NCI-H774 (cell line): ENCODE data around the gene MICALL2.

ENCODE experiments used
- DNase-seq: peaks from one replicate; lab custom pipeline; 2025; lab: John Stamatoyannopoulos, UW

MICALL2 gene

DNA sequence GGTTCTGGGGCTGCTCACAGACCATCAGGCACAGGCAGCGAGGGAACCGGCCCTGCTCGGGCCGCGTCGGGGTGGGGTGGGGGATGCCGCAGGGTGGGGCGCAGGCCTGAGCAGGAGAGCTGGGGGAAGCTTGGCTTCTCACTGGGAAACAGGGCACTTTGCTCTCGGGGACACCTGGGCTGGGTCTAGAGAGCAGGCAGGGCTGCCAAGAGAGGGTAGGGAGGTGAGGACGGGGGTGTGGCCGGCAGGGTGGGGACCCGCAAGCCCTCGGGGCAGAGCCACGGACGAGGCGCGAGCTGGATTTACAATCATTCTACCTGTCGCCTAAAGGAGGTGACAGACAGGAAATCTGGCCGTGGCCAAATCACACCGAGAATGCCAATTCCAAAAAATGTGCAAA lies 33.9 kb upstream of the MICALL2 start:
- no peak for DNase-seq

DNA sequence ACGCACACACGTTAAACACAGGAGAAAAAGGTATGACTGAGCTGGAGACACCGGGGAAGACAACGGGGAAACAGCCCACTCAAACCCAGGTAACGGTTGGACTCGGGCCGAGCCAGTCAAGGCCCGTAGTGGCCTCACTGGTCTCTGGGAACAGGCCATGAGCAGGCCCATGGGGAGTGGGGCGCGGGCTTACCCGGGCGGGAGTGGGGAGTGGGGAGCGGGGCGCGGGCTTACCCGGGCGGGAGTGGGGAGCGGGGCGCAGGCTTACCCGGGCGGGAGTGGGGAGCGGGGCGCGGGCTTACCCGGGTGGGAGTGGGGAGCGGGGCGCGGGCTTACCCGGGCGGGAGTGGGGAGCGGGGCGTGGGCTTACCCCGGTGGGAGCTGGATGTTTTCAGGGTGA lies 33.4 kb upstream of the MICALL2 start:
- DNase-seq: no peak

DNA sequence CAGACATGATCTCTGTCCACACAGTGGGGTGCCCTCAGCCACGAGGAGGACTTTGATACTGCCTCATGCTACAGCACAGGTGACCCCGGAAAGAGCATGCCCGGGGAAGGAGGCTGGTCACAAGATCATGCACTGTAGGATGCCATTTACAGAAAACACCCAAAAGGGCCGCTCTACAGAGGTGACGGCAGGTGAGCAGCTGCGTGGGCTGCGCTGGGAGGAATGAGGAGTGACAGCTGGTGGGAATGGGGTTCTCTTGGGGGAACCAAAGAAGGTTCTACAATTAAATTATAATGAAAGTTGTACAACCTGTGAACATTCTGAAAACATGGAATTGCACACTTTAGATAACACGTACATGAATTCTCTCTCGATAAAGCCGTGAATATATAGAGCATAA lies 33.0 kb upstream of the MICALL2 start:
- DNase-seq: no peak

DNA sequence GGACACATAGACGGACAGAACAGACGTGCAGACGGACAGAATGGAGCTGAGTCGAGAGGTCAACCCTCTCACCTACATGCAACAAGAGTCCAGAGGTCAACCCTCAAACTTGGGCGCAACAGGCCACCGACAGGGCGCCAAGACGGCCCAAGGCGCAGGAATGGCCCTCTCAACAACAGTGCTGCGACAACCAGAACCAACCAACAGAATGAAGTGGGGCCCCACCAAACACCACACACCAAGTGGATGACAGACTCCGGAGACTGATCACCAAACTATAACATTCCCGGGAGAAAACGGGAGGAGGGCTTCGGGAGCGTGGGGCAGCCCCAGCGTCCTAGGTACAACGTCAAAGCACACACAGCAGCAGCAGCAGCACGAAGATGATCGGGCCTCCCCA lies 31.6 kb upstream of the MICALL2 start:
- DNase-seq: no peak

- no peak for DNase-seq
These were observed 30.1 kb upstream of the MICALL2 start for GRCh38 chr7:1489336-1489735.

DNA sequence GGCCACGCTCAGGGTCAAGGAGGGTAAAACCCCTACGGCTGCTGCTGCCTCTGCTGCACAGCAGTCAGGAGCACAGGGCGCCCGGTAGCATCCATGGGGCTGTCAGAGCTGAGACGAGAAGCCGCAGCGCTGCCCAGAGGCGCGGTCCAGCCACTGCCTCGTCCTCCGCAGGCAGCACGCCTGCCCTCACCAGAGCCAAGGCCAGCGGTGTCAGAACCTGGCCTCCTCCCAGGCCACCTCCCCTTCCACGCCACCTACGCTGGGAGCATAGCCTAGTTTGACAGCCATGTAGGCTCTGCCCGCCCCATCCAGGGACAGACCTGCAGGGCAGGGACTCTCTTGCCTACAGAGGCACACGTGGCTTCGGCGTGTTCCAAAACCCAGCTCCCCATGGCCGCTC lies 28.7 kb upstream of the MICALL2 start:
- no peak for DNase-seq

DNA sequence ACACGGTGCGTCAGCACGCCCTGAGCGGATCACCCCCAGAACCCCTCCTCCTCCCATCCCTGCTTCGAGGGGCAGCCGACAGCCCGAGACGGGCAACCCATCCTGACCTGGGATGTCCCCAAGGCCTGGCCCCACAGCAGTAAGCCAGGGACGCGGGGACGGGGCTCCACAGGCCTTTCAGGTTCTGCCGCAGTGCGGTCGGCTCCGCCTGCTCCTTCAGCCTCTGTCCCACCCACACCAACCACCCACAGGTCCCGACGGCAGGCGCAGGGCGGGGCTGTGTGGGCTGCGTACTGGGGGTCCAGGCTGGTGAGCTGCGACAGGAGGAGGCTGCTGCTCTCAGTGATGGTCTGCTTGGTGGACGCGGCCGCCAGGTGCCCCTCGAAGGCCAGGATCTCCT lies 28.2 kb upstream of the MICALL2 start:
- DNase-seq: no peak

GRCh38 chr7:1486571-1486970 lies 27.3 kb upstream of the MICALL2 start:
- no peak for DNase-seq

- DNase-seq: no peak
These were observed 25.9 kb upstream of the MICALL2 start for GRCh38 chr7:1485156-1485555.

- no peak for DNase-seq
These were observed 25.3 kb upstream of the MICALL2 start for GRCh38 chr7:1484569-1484968.

- no peak for DNase-seq
These were observed 24.6 kb upstream of the MICALL2 start for GRCh38 chr7:1483536-1484505.

GRCh38 chr7:1483079-1483478 lies 23.8 kb upstream of the MICALL2 start:
- no peak for DNase-seq

- DNase-seq: no peak
These were observed 22.0 kb upstream of the MICALL2 start for GRCh38 chr7:1481300-1481699.

DNA sequence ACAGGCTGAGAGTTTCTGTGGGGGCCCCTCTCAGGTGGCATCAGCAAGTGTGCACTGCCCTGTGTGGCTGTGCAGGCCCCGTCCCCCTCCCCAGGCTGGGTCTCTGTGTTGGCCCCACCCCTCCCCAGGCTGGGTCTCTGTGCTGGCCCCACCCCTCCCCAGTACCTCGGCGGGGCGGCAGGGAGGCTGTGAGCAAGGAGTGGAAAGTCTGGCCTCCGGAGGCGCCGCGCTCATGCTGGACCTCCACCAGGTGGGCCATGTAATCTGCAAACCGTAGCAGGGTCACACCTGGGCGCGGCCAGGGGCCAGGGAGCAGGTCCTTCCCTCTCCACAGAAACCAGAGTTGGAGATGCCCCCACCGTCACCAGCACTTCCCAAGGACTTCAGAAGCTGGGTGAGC lies 21.4 kb upstream of the MICALL2 start:
- DNase-seq: no peak

DNA sequence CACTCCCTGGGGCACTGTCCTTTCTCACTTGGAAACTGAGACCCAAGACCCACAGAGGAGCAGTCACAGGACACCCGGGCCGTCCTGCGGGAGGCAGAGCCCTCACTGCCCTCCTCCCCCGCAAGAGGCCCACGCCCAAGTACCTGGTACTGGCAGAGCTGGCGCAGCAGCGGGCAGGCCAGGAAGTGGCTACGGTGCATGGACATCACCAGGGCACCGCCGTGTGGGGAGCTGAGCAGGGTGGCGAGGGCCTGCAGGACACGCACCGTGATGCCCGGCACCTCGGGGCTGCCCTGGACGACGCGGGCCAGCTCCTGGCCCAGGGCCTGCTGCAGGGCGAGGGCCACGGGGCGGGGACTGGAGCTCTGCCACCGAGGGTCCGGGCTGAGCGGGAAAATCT lies 20.0 kb upstream of the MICALL2 start:
- no peak for DNase-seq

- DNase-seq: no peak
These were observed 19.2 kb upstream of the MICALL2 start for GRCh38 chr7:1478480-1478879.

- DNase-seq: no peak
These were observed 17.6 kb upstream of the MICALL2 start for GRCh38 chr7:1476859-1477258.

DNA sequence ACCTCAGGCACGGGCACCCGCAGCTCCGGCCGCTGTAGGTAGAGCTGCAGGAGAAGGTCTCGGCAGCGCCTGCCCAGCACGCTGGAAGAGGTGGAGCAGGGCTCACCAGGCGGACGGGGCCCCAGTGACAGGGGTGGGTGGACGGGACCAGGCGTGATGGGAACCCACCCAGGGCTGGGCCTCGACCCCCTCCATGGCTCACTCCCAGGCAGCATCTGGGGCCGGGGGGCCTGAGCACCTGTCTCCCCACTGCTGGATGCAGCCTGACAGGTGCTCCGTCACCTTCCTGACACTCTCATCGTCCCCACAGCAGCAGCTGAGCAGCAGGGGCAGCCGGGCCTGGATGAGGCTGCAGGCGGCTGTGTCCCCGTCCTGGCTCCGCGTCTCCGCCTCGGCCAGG lies 16.7 kb upstream of the MICALL2 start:
- no peak for DNase-seq

DNA sequence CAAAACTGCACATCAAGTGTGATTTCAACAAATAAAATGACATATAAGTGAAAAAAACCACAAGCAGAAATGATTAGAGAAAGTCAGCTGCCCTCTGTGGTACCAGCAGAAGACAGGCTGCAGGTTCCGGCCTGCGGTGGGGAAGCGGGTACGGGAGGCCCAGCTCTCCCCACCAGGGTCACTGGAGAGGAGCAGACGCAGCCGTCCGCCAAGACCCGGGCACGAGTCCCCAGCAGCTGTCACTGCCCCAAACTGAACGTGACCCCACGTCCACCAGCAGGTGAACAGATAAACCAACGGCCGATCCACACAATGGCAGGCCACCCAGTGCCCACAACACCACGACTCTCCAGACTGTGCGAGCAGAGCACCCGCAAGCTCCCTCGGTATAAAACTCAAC lies 16.1 kb upstream of the MICALL2 start:
- DNase-seq: no peak

DNA sequence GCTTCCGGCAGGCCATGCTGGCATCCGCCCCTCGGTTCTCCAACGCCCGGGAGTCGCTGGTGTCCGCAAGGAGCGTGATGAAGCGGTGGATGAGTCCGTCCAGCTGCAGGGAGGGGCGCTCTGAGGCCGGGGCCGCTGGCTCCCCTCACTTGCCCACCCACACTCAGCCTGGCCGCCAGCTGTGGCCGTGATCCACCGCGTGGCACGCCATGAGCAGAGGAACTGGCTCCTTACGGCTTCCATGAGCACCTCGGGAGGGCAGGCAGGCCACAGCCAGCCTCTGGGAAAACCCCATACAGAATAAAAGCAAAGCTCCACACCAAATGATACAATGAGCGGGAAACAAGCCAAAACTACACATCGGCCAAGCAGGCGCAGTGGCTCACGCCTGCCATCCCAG lies 15.5 kb upstream of the MICALL2 start:
- no peak for DNase-seq

- peak; percentile 60 for DNase-seq
These were observed 14.7 kb upstream of the MICALL2 start for GRCh38 chr7:1473864-1474512.

GRCh38 chr7:1470901-1471300 lies 11.6 kb upstream of the MICALL2 start:
- DNase-seq: no peak

GRCh38 chr7:1468643-1469298 lies 9.5 kb upstream of the MICALL2 start:
- no peak for DNase-seq
